AG09309 (cell line): ENCODE data around the gene SPTLC1.
"Not testable (repeated sequence)": the region's sequence is repeated elsewhere in the genome, so short reads cannot be mapped to it uniquely, and the experiment has no call there.

Experiments
- DNase-seq: peaks from one replicate; pipeline ENCODE4 v3.0.0-alpha.2; 2010; ENCODE audit warnings: low read depth
- H3K4me3 ChIP-seq: 2 replicates; pipeline ENCODE4 v1.5.1; 2011; ENCODE audit warnings: mild to moderate bottlenecking, low read depth, low read length, moderate library complexity; ENCODE audit not compliant: control insufficient read depth
- TF ChIP-seq, protein P1 (sequence below): IDR thresholded peaks from 2 replicates; pipeline ENCODE4 v1.5.1; 2011; ENCODE audit warnings: mild to moderate bottlenecking, low read depth, low read length, inconsistent platforms; ENCODE audit not compliant: insufficient read depth, control insufficient read depth; ENCODE audit errors: missing control alignments

Gene SPTLC1

DNA sequence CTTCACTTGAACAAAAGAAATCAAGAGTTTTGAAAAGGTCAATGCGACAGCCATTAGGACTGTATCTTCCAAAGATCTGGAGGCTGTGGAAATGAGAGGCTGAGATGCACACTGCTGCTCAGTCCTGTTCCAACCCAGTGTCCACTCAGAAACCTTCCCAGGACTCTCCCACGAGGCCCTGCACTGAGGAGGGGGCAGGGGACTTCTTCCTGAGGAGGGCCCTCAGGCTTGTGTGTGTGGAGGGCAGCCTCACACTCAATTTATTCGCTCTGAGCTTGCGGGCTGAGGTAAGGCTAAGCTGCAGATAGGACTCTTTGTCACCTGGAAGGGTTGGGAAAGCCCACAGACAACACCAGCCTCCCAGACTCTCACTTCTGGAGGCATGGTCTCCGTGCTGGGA, 95.6 kb downstream of the SPTLC1 start:
- no peak for DNase-seq
- H3K4me3 ChIP-seq, result no peak overlapping the region
- TF ChIP-seq, protein P1, sequence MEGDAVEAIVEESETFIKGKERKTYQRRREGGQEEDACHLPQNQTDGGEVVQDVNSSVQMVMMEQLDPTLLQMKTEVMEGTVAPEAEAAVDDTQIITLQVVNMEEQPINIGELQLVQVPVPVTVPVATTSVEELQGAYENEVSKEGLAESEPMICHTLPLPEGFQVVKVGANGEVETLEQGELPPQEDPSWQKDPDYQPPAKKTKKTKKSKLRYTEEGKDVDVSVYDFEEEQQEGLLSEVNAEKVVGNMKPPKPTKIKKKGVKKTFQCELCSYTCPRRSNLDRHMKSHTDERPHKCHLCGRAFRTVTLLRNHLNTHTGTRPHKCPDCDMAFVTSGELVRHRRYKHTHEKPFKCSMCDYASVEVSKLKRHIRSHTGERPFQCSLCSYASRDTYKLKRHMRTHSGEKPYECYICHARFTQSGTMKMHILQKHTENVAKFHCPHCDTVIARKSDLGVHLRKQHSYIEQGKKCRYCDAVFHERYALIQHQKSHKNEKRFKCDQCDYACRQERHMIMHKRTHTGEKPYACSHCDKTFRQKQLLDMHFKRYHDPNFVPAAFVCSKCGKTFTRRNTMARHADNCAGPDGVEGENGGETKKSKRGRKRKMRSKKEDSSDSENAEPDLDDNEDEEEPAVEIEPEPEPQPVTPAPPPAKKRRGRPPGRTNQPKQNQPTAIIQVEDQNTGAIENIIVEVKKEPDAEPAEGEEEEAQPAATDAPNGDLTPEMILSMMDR, result no peak

DNA sequence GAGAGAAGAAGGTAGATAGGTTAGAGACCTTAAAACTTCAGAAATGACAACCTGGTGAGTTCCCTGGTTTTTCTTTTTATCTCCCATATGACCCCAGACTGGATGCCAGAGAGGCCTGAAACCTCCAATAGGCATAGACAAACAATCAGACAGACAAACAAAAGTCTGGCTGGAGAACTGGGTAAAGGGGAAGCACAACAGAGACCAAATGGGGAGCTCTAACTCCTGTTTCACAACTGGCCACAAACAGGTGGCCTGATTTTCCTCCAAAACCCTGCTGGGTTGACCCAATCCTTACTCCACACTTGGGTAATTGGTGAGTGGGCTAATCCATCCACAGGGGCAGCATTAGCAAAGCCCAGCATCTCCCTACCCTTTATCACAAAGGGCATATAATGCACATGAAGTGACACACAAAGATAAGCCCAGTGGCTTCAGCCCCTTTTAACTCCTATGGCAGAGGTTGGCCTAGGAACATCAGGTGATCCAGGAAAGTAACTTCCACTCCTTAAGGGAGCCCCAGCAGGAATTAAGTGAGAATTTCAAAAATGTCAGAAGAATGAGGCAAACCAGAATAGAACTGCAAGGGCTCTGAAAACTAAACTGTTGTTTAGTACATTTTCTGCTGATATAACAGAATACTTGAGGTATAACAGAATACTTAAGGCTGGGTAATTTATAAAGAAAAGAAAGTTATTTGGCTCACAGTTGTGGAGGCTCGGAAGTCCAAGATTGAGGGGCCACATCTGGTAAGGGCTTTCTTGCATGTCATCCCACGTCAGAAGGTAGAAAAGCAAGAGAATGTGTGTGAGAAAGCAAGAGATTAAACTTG, 104.3 kb downstream of the SPTLC1 start:
- DNase-seq, result no peak
- TF ChIP-seq, protein P1, result no peak
- H3K4me3 ChIP-seq, result no peak overlapping the region

DNA sequence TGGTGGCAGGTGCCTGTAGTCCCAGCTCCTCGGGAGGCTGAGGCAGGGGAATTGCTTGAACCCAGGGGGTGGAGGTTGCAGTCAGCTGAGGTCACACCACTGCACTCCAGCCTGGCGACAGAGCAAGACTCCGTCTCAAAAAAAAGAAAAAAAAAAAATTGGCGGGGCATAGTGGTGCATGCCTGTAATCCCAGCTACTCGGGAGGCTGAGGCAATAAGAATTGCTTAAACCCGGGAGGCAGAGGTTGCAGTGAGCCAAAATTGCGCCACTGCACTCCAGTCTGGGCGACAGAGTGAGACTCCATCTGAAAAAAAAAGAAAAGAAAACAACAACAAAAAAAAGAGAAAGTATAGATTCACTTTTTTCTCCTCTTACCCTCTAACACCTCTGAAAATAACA, 105.0 kb downstream of the SPTLC1 start:
- DNase-seq, H3K4me3 ChIP-seq: not testable (repeated sequence)

DNA sequence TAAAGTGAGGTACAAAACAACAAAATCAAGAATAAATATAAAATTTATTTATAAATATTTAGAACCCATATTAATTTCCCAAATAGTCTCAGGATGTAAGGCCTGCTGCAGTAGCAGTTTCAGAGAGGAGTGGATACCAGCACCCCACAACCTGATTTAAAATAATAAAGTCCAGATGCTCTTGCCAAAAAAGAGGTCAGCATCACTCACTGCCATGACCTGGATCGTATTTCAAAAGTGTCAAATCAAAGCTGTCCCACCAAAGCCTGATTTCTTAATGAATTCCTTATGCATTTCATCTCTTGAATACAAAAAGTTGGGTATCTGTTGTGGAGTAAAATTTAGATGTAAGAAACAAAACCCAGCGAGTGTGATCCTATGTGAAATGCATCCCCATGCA, 107.2 kb downstream of the SPTLC1 start:
- no peak for DNase-seq
- TF ChIP-seq, protein P1, result no peak
- H3K4me3 ChIP-seq, result no peak overlapping the region

DNA sequence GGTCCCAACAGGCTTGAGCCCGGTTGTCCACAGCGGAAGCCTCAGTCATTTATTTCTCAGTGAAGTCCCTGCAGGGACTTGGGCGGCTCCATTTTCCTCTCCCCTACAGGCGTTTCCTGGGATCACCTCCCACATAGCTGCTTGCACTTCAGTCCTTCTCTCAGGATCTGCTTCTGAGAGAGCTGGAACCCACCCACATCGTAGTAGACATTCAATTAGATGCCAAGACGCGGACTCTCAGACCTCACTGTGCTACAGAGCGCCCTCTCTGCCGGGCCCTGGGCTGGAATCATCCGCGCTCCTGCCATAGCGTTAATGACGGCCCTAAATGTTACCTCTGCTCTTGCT, 111.2 kb downstream of the SPTLC1 start:
- DNase-seq, result no peak
- TF ChIP-seq, protein P1, result no peak
- H3K4me3 ChIP-seq, result no peak overlapping the region

DNA sequence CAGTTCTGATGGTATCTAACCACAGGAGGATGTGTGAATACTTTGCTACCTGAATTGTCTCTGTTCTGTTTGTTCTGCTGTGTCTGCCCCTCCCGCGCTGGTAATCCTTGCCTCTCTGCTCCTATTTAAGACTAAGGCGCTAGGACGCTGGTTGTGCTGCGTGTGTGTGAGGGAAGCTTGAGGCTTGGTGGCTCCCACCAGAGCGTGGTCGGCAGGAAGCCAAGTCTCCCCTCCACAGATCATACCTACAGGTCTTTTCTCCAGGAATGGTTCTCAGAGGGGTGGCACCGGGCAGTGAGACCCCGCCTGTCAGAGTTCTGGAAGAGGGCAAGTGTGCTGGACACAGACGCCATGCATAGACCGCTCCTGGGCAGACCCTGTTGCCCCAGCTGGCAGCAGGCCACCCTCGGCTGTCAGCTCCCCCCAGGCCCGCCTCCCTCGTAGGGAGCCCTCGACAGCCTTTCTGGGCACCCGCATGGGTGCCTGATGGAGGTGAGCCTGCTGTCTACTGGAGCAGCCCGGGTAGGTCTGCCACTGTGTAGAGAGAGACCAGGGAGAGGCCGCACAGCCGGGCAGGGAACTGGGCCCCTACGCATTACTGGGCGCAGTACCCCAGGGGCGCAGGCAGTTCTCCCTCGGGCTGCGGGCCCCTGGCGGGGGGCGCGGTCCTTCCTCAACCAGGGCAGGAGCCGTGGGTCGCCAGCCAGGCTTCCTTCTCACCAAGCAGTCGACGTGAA, 111.7 kb downstream of the SPTLC1 start:
- no peak for DNase-seq
- TF ChIP-seq, protein P1, result no peak
- H3K4me3 ChIP-seq, result no peak overlapping the region

DNA sequence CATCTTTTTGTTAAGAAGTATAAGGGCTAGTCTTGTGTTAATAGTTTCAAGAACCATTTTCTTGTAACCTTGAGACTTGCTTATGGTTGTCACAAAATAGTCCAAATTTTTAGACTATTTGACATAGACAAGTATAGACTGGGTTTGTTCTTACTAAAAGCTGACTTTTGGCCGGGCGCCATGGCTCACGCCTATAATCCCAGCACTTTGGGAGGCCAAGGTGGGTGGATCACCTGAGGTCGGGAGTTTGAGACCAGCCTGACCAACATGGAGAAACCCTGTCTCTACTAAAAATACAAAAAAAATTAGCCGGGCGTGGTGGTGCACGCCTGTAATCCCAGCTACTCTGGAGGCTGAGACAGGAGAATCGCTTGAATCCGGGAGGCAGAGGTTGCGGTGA, 113.3 kb downstream of the SPTLC1 start:
- H3K4me3 ChIP-seq, DNase-seq: not testable (repeated sequence)
